ENCODE data around the gene MAP3K4. TPM values are rescaled to one million over a fixed set of nuclear protein-coding genes. Genes with fewer than 3 reads are reported as not detected.
A peak's percentile ranks its signal among the peaks of the same experiment; 100 is the strongest.

Gene MAP3K4
- total RNA-seq (52.8 TPM), polyA plus RNA-seq (ENCODE audit: insufficient read depth, low read depth, low replicate concordance) (13.0 TPM)
- long read RNA-seq, donor 1, full-length matches to known transcripts: 3 of 3 reads
- long read RNA-seq, donor 1, partial matches to known transcripts: 0 of 3 reads
- long read RNA-seq, donor 1, other reads (novel, unspliced or antisense): 0 of 3 reads
- long read RNA-seq, donor 2: 0 reads
- long read RNA-seq, donor 3, full-length matches to known transcripts: 1 of 1 reads
- long read RNA-seq, donor 3, partial matches to known transcripts: 0 of 1 reads
- long read RNA-seq, donor 3, other reads (novel, unspliced or antisense): 0 of 1 reads
- long read RNA-seq, donor 4: 0 reads
- long read RNA-seq, donor 5: 0 reads
- long read RNA-seq, donor 6, full-length matches to known transcripts: 1 of 1 reads
- long read RNA-seq, donor 6, partial matches to known transcripts: 0 of 1 reads
- long read RNA-seq, donor 6, other reads (novel, unspliced or antisense): 0 of 1 reads
- long read RNA-seq, donor 7, full-length matches to known transcripts: 1 of 14 reads
- long read RNA-seq, donor 7, partial matches to known transcripts: 11 of 14 reads
- long read RNA-seq, donor 7, other reads (novel, unspliced or antisense): 2 of 14 reads
- long read RNA-seq, donor 8, full-length matches to known transcripts: 1 of 1 reads
- long read RNA-seq, donor 8, partial matches to known transcripts: 0 of 1 reads
- long read RNA-seq, donor 8, other reads (novel, unspliced or antisense): 0 of 1 reads
- long read RNA-seq, donor 9: 0 reads
- long read RNA-seq, donor 10, full-length matches to known transcripts: 4 of 4 reads
- long read RNA-seq, donor 10, partial matches to known transcripts: 0 of 4 reads
- long read RNA-seq, donor 10, other reads (novel, unspliced or antisense): 0 of 4 reads

DNA sequence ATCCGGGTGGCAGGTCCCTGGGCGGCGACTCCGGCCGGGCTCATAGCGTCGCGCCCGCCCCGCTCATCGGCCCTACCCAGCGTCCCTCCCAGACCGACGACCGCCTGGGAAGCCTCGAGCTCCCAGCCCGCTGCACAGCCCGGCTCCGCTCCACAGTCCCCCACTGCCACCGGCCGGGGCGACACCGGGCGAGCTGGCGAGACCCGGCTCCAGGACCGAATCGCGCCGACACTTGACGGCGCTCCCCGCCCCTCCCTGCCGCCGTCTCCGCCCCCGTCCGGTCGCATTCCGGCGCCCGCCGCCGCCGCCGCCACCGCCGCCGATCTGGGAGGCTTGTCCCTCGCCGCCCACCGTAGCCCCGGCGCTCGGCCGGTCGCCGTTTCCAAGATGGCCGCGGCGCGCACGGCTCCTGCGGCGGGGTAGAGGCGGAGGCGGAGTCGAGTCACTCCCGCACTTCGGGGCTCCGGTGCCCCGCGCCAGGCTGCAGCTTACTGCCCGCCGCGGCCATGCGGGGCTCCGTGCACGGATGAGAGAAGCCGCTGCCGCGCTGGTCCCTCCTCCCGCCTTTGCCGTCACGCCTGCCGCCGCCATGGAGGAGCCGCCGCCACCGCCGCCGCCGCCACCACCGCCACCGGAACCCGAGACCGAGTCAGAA lies at the start of gene MAP3K4:
Gene MAP3K4, plus strand, starts transcription at position 364 of the 655 bp plus-strand sequence. Its CDS starts 163 bp downstream, at position 527.
- intact Hi-C loops (cut with DNase I): no loop called here
- TF ChIP-seq, protein P1, sequence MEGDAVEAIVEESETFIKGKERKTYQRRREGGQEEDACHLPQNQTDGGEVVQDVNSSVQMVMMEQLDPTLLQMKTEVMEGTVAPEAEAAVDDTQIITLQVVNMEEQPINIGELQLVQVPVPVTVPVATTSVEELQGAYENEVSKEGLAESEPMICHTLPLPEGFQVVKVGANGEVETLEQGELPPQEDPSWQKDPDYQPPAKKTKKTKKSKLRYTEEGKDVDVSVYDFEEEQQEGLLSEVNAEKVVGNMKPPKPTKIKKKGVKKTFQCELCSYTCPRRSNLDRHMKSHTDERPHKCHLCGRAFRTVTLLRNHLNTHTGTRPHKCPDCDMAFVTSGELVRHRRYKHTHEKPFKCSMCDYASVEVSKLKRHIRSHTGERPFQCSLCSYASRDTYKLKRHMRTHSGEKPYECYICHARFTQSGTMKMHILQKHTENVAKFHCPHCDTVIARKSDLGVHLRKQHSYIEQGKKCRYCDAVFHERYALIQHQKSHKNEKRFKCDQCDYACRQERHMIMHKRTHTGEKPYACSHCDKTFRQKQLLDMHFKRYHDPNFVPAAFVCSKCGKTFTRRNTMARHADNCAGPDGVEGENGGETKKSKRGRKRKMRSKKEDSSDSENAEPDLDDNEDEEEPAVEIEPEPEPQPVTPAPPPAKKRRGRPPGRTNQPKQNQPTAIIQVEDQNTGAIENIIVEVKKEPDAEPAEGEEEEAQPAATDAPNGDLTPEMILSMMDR (IDR thresholded peaks at IDR 0.05; ENCODE audit: borderline replicate concordance, extremely low read depth, insufficient read depth): no peak
- DNase-seq (peak; percentile 85 to 93 (median 87)), FAIRE-seq (no peak)
- Histone ChIP-seq H3K9me3 (ENCODE audit: control insufficient read depth in 2 of 3, insufficient read depth in 1 of 3, low read length in 3 of 3) (no peaks in the 10 kb centered on the region), H3K27me3 (ENCODE audit: control insufficient read depth, insufficient read depth, low read length) (no peaks in the 10 kb centered on the region), H3K4me1 (ENCODE audit: control insufficient read depth in 2 of 3, insufficient read depth in 2 of 3, low read depth in 1 of 3, low read length in 3 of 3) (peaks cover 0 to 6% (median 3%) of the 10 kb centered on the region in 3 donors), H3K27ac (ENCODE audit: low read depth in 2 of 2, low read length in 2 of 2) (peak within 1 kb of the TSS; percentile 92 to 93), H3K4me3 (ENCODE audit: low read length in 3 of 3) (peak within 1 kb of the TSS; percentile 88 to 93 (median 92)), H3K9ac (ENCODE audit: low read length in 3 of 3) (peak within 1 kb of the TSS; percentile 74 to 94 (median 87)), H3K36me3 (ENCODE audit: control insufficient read depth in 2 of 3, insufficient read depth in 3 of 3, low read length in 3 of 3) (no peaks in the 10 kb centered on the region)

- Histone ChIP-seq H3K36me3 (ENCODE audit: control insufficient read depth in 2 of 3, insufficient read depth in 3 of 3, low read length in 3 of 3) (no peaks in the 10 kb centered on the region), H3K27ac (ENCODE audit: low read depth in 2 of 2, low read length in 2 of 2) (no peak overlapping the region), H3K9me3 (ENCODE audit: control insufficient read depth in 2 of 3, insufficient read depth in 1 of 3, low read length in 3 of 3) (no peaks in the 10 kb centered on the region), H3K27me3 (ENCODE audit: control insufficient read depth, insufficient read depth, low read length) (no peaks in the 10 kb centered on the region), H3K4me1 (ENCODE audit: control insufficient read depth in 2 of 3, insufficient read depth in 2 of 3, low read depth in 1 of 3, low read length in 3 of 3) (no peaks in the 10 kb centered on the region), H3K9ac (ENCODE audit: low read length in 3 of 3) (no peak overlapping the region), H3K4me3 (ENCODE audit: low read length in 3 of 3) (no peak overlapping the region)
- TF ChIP-seq, protein P1 (IDR thresholded peaks at IDR 0.05; ENCODE audit: borderline replicate concordance, extremely low read depth, insufficient read depth): no peak
- FAIRE-seq (no peak), DNase-seq (no peak)
- intact Hi-C loops (cut with DNase I): no loop called here
Measured at GRCh38 chr6:160943997-160944396, 47.6 kb upstream of the MAP3K4 start.

- DNase-seq (no peak), FAIRE-seq (no peak)
- Histone ChIP-seq H3K4me3 (ENCODE audit: low read length in 3 of 3) (no peak overlapping the region), H3K27me3 (ENCODE audit: control insufficient read depth, insufficient read depth, low read length) (no peaks in the 10 kb centered on the region), H3K27ac (ENCODE audit: low read depth in 2 of 2, low read length in 2 of 2) (no peak overlapping the region), H3K9ac (ENCODE audit: low read length in 3 of 3) (no peak overlapping the region), H3K36me3 (ENCODE audit: control insufficient read depth in 2 of 3, insufficient read depth in 3 of 3, low read length in 3 of 3) (no peaks in the 10 kb centered on the region), H3K9me3 (ENCODE audit: control insufficient read depth in 2 of 3, insufficient read depth in 1 of 3, low read length in 3 of 3) (no peaks in the 10 kb centered on the region), H3K4me1 (ENCODE audit: control insufficient read depth in 2 of 3, insufficient read depth in 2 of 3, low read depth in 1 of 3, low read length in 3 of 3) (no peaks in the 10 kb centered on the region)
- TF ChIP-seq, protein P1 (IDR thresholded peaks at IDR 0.05; ENCODE audit: borderline replicate concordance, extremely low read depth, insufficient read depth): no peak
- intact Hi-C loops (cut with DNase I): no loop called here
Measured at GRCh38 chr6:160945516-160946177, 45.9 kb upstream of the MAP3K4 start.
